ENCODE measurements around the gene KCTD17. TPM values are rescaled to one million over a fixed set of nuclear protein-coding genes. Genes with fewer than 3 reads are reported as not detected.

KCTD17 gene
- total RNA-seq, 1 experiment from 2014 or later, result 39.1 TPM

DNA sequence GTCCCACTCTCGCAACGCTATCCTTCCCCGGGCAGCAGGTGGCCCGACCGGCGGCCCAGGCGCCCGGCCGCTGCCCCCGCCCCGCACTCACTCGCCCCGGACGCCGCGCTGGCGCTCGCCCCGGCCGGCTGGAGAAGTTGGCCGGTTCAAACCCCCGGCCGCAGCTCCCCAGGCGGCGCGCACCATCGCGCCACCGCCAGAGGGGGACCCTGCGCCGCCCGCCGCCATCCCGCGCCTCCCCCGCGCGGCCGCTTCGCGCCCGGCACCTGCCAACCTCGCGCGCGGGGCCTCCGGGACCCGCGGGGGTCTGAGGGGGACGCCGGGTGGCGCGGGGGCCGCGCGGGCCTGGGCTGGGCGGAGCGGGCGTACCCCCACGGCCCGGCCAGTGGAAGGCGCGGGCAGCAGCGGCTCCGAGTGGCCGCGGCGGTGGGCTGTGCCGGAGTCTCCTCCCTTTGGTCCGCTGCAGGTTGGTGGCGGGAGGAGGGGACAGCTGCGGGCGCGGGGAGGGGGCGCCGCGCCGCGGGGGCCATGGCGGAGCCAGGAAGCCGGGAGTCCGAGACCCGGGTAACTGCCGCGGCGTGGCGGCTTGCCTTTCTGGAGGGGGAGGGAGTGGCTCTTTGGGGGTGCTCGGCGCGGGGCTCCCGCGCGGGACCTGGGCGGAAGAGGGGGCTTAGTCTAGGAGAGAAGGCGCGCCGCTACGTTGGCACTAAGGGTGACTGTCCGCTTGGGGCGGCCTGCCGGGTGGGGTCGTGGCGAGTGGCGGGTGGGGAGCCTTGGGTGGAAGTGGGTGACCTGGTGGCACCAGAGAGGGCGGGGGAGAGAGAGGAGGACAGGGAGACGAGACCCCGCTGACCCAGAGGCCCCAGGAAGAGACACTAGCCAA is 32.0 kb upstream of the KCTD17 start, which contains the start of the genes MPST and TST:
Gene MPST, plus strand, starts transcription at position 434 of the 883 bp plus-strand sequence. Its CDS starts 95 bp downstream, at position 529.
Gene TST, minus strand, starts transcription at position 139 of the 883 bp plus-strand sequence. CDS start 715 bp downstream, outside the sequence.
- no peaks in the 10 kb centered on the region for H3K27me3 ChIP-seq (replicated peaks; ENCODE audit: insufficient read depth, low read depth, low read length, poor library complexity)
- H3K4me3 ChIP-seq (ENCODE audit: low read depth, low read length, poor library complexity, severe bottlenecking), result peak within 1 kb of the TSS; percentile 98
- TF ChIP-seq EZH2 (IDR thresholded peaks at IDR 0.05; ENCODE audit: borderline replicate concordance, low read depth, low read length, poor library complexity, severe bottlenecking), result no peak
- TF ChIP-seq CTCF (conservative IDR thresholded peaks at IDR 0.05; ENCODE audit: low read depth, low read length), result no peak
- ChIA-PET CTCF (interaction anchor here (1.5 kb wide), 1 partner anchor 180 kb away, joined by 6 read pairs; no protein-coding TSS in a partner anchor), POLR2A (ENCODE audit: low non-redundant PET) (no interaction called here)
- H3K36me3 ChIP-seq (ENCODE audit: insufficient read depth, low read length, poor library complexity, severe bottlenecking), result peaks cover 5% of the 10 kb centered on the region
- DNase-seq (ENCODE audit: low spot score), result peak; percentile 70
- peaks cover 8% of the 10 kb centered on the region for H3K4me1 ChIP-seq (ENCODE audit: insufficient read depth, low read length, poor library complexity, severe bottlenecking)
- intact Hi-C loops (cut with micrococcal nuclease; ENCODE audit: unreplicated experiment), result no loop called here
- H3K27ac ChIP-seq (ENCODE audit: low read depth, low read length, poor library complexity, severe bottlenecking), result peak within 1 kb of the TSS; percentile 93
- no peaks in the 10 kb centered on the region for H3K9me3 ChIP-seq (ENCODE audit: low read depth, low read length, poor library complexity, severe bottlenecking)
- BruUV-seq (replicated peaks), result no TSS peak

GRCh38 chr22:37020192-37020479 is 31.4 kb upstream of the KCTD17 start:
- H3K4me3 ChIP-seq (ENCODE audit: low read depth, low read length, poor library complexity, severe bottlenecking), result peak overlapping the region; percentile 98
- POLR2A ChIA-PET (ENCODE audit: low non-redundant PET), result no interaction called here
- no peaks in the 10 kb centered on the region for H3K27me3 ChIP-seq (replicated peaks; ENCODE audit: insufficient read depth, low read depth, low read length, poor library complexity)
- CTCF ChIA-PET, result interaction anchor here (1.5 kb wide), 1 partner anchor 179 kb away, joined by 6 read pairs; no protein-coding TSS in a partner anchor
- BruUV-seq (replicated peaks), result TSS peak; percentile 73
- H3K36me3 ChIP-seq (ENCODE audit: insufficient read depth, low read length, poor library complexity, severe bottlenecking), result peaks cover 10% of the 10 kb centered on the region
- peak; percentile 63 for DNase-seq (ENCODE audit: low spot score)
- no peak for TF ChIP-seq EZH2 (IDR thresholded peaks at IDR 0.05; ENCODE audit: borderline replicate concordance, low read depth, low read length, poor library complexity, severe bottlenecking)
- no peak for TF ChIP-seq CTCF (conservative IDR thresholded peaks at IDR 0.05; ENCODE audit: low read depth, low read length)
- H3K9me3 ChIP-seq (ENCODE audit: low read depth, low read length, poor library complexity, severe bottlenecking), result no peaks in the 10 kb centered on the region
- intact Hi-C loops (cut with micrococcal nuclease; ENCODE audit: unreplicated experiment), result no loop called here
- H3K27ac ChIP-seq (ENCODE audit: low read depth, low read length, poor library complexity, severe bottlenecking), result peak overlapping the region; percentile 93
- peaks cover 8% of the 10 kb centered on the region for H3K4me1 ChIP-seq (ENCODE audit: insufficient read depth, low read length, poor library complexity, severe bottlenecking)

DNA sequence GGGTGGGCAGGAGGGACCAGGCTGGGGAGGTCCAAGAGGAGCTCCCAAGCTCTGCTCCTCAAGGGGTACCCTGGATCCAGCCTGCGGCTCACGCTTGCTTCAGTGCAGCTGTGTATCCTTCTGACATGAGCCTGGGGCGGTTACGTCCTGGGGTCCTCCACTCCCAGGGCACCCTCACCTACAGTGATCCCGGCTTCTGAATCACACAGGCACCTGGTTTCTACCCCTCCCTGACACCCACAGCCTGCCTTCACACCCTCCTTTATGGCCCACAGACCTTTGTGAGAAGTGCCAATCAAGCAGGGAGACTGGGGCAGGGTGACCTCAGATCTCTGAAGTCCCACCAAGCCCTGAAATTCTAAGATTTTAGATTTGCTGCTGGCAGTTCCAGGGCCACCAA is 30.5 kb upstream of the KCTD17 start:
- intact Hi-C loops (cut with micrococcal nuclease; ENCODE audit: unreplicated experiment), result no loop called here
- H3K36me3 ChIP-seq (ENCODE audit: insufficient read depth, low read length, poor library complexity, severe bottlenecking), result peaks cover 18% of the 10 kb centered on the region
- peaks cover 8% of the 10 kb centered on the region for H3K4me1 ChIP-seq (ENCODE audit: insufficient read depth, low read length, poor library complexity, severe bottlenecking)
- no peaks in the 10 kb centered on the region for H3K27me3 ChIP-seq (replicated peaks; ENCODE audit: insufficient read depth, low read depth, low read length, poor library complexity)
- BruUV-seq (replicated peaks), result no TSS peak
- H3K9me3 ChIP-seq (ENCODE audit: low read depth, low read length, poor library complexity, severe bottlenecking), result no peaks in the 10 kb centered on the region
- H3K27ac ChIP-seq (ENCODE audit: low read depth, low read length, poor library complexity, severe bottlenecking), result no peak overlapping the region
- H3K4me3 ChIP-seq (ENCODE audit: low read depth, low read length, poor library complexity, severe bottlenecking), result peak overlapping the region; percentile 98
- no peak for DNase-seq (ENCODE audit: low spot score)
- ChIA-PET CTCF (interaction anchor here (1.5 kb wide), 1 partner anchor 178 kb away, joined by 6 read pairs; no protein-coding TSS in a partner anchor), POLR2A (ENCODE audit: low non-redundant PET) (no interaction called here)
- TF ChIP-seq EZH2 (IDR thresholded peaks at IDR 0.05; ENCODE audit: borderline replicate concordance, low read depth, low read length, poor library complexity, severe bottlenecking), result no peak
- TF ChIP-seq CTCF (conservative IDR thresholded peaks at IDR 0.05; ENCODE audit: low read depth, low read length), result no peak

Data from A673 (cell line).